ENCODE measurements around the gene SLC19A1.

Gene SLC19A1

GRCh38 chr21:45478816-45479669, 63.2 kb downstream of the SLC19A1 start:
- DNase-seq (ENCODE audit: low spot score) = no peak

GRCh38 chr21:45478115-45478801, 64.0 kb downstream of the SLC19A1 start:
- no peak for DNase-seq (ENCODE audit: low spot score)

- no peak for DNase-seq (ENCODE audit: low spot score)
These were observed 64.8 kb downstream of the SLC19A1 start for GRCh38 chr21:45477176-45478114.

- DNase-seq (ENCODE audit: low spot score) = no peak
These were observed 65.7 kb downstream of the SLC19A1 start for GRCh38 chr21:45476582-45476981.

GRCh38 chr21:45475797-45476570, 66.3 kb downstream of the SLC19A1 start:
- DNase-seq (ENCODE audit: low spot score) = no peak

- DNase-seq (ENCODE audit: low spot score) = no peak
These were observed 67.1 kb downstream of the SLC19A1 start for GRCh38 chr21:45475004-45475685.

- DNase-seq (ENCODE audit: low spot score) = no peak
These were observed 67.8 kb downstream of the SLC19A1 start for GRCh38 chr21:45474323-45474950.

- DNase-seq (ENCODE audit: low spot score) = no peak
These were observed 68.5 kb downstream of the SLC19A1 start for GRCh38 chr21:45473496-45474322.

GRCh38 chr21:45472445-45473365, 69.5 kb downstream of the SLC19A1 start:
- no peak for DNase-seq (ENCODE audit: low spot score)

GRCh38 chr21:45471525-45472221, 70.6 kb downstream of the SLC19A1 start:
- no peak for DNase-seq (ENCODE audit: low spot score)

- DNase-seq (ENCODE audit: low spot score) = no peak
These were observed 71.3 kb downstream of the SLC19A1 start for GRCh38 chr21:45470773-45471524.

- DNase-seq (ENCODE audit: low spot score) = no peak
These were observed 72.1 kb downstream of the SLC19A1 start for GRCh38 chr21:45470087-45470515.

GRCh38 chr21:45469273-45470086, 72.8 kb downstream of the SLC19A1 start:
- no peak for DNase-seq (ENCODE audit: low spot score)

GRCh38 chr21:45468971-45469272, 73.3 kb downstream of the SLC19A1 start:
- no peak for DNase-seq (ENCODE audit: low spot score)

- DNase-seq (ENCODE audit: low spot score) = no peak
These were observed 73.9 kb downstream of the SLC19A1 start for GRCh38 chr21:45468051-45468970.
